CD4-positive, alpha-beta T cell treated with Interleukin-1 beta for 1 hour (primary cell): ENCODE data around the gene ANKRD2.
"Not testable (repeated sequence)": the region's sequence is repeated elsewhere in the genome, so short reads cannot be mapped to it uniquely, and the experiment has no call there.

Experiments used
- DNase-seq, 2 donors: peaks; one replicate each; pipeline ENCODE4 v3.0.0-alpha.2; 2020 to 2022

Gene ANKRD2

GRCh38 chr10:97572214-97572989 is at the start of gene ANKRD2:
Gene ANKRD2 (plus strand): TSS chr10:97572779. CDS start chr10:97572789, 10 bp downstream.
- DNase-seq = peak; percentile 44 to 53

- no peak for DNase-seq
Observed at GRCh38 chr10:97522937-97523336, 49.6 kb upstream of the ANKRD2 start.

- no peak for DNase-seq
Observed at GRCh38 chr10:97525086-97525485, 47.5 kb upstream of the ANKRD2 start.

- DNase-seq = no peak
Observed at GRCh38 chr10:97525683-97526110, 46.9 kb upstream of the ANKRD2 start.

- not testable (repeated sequence) for DNase-seq
Observed at GRCh38 chr10:97528876-97529275, 43.7 kb upstream of the ANKRD2 start.

GRCh38 chr10:97529685-97530465 is 42.7 kb upstream of the ANKRD2 start:
- no peak for DNase-seq

- DNase-seq = no peak
Observed at GRCh38 chr10:97531401-97531986, 41.1 kb upstream of the ANKRD2 start.

- no peak for DNase-seq
Observed at GRCh38 chr10:97532935-97533671, 39.5 kb upstream of the ANKRD2 start.

GRCh38 chr10:97533888-97534287 is 38.7 kb upstream of the ANKRD2 start:
- no peak for DNase-seq

- peak in 1 of 2 donors; percentile 16 for DNase-seq
Observed at GRCh38 chr10:97534746-97535367, 37.7 kb upstream of the ANKRD2 start.

GRCh38 chr10:97537186-97537869 is 35.3 kb upstream of the ANKRD2 start:
- no peak for DNase-seq

- no peak for DNase-seq
Observed at GRCh38 chr10:97538411-97538810, 34.2 kb upstream of the ANKRD2 start.

GRCh38 chr10:97538839-97539238 is 33.7 kb upstream of the ANKRD2 start:
- DNase-seq = no peak

GRCh38 chr10:97539523-97540200 is 32.9 kb upstream of the ANKRD2 start:
- DNase-seq = no peak

- no peak for DNase-seq
Observed at GRCh38 chr10:97540669-97541500, 31.7 kb upstream of the ANKRD2 start.

GRCh38 chr10:97542169-97543024 is 30.2 kb upstream of the ANKRD2 start:
- DNase-seq = peak in 1 of 2 donors; percentile 29

- peak in 1 of 2 donors; percentile 72 for DNase-seq
Observed at GRCh38 chr10:97543025-97543546, 29.5 kb upstream of the ANKRD2 start.

GRCh38 chr10:97546456-97547270 is 25.9 kb upstream of the ANKRD2 start:
- no peak for DNase-seq
